ENCODE measurements around the gene SMYD3.

Gene SMYD3

GRCh38 chr1:246533371-246533905 lies 26.4 kb upstream of the SMYD3 start:
- Histone ChIP-seq H3K4me3 (ENCODE audit: low read depth, low read length) (no peak overlapping the region), H3K27me3 (ENCODE audit: insufficient read depth, low read length) (peaks cover 23% of the 10 kb centered on the region), H2AFZ (ENCODE audit: low read length, unreplicated experiment) (no peak overlapping the region), H3K4me1 (ENCODE audit: control insufficient read depth, insufficient read depth, low read length, unreplicated experiment) (no peaks in the 10 kb centered on the region), H3K79me2 (ENCODE audit: control insufficient read depth, insufficient read depth, low read length, unreplicated experiment) (no peaks in the 10 kb centered on the region), H3K36me3 (ENCODE audit: insufficient read depth, low read length) (no peaks in the 10 kb centered on the region), H3K27ac (ENCODE audit: low read depth, low read length) (no peak overlapping the region)

GRCh38 chr1:246532519-246532918 lies 25.4 kb upstream of the SMYD3 start:
- Histone ChIP-seq H3K36me3 (ENCODE audit: insufficient read depth, low read length) (no peaks in the 10 kb centered on the region), H2AFZ (ENCODE audit: low read length, unreplicated experiment) (no peak overlapping the region), H3K27me3 (ENCODE audit: insufficient read depth, low read length) (peaks cover 23% of the 10 kb centered on the region), H3K27ac (ENCODE audit: low read depth, low read length) (no peak overlapping the region), H3K4me1 (ENCODE audit: control insufficient read depth, insufficient read depth, low read length, unreplicated experiment) (no peaks in the 10 kb centered on the region), H3K79me2 (ENCODE audit: control insufficient read depth, insufficient read depth, low read length, unreplicated experiment) (no peaks in the 10 kb centered on the region), H3K4me3 (ENCODE audit: low read depth, low read length) (no peak overlapping the region)

GRCh38 chr1:246530482-246530881 lies 23.4 kb upstream of the SMYD3 start:
- Histone ChIP-seq H3K36me3 (ENCODE audit: insufficient read depth, low read length) (no peaks in the 10 kb centered on the region), H2AFZ (ENCODE audit: low read length, unreplicated experiment) (no peak overlapping the region), H3K27me3 (ENCODE audit: insufficient read depth, low read length) (peaks cover 23% of the 10 kb centered on the region), H3K4me3 (ENCODE audit: low read depth, low read length) (no peak overlapping the region), H3K79me2 (ENCODE audit: control insufficient read depth, insufficient read depth, low read length, unreplicated experiment) (no peaks in the 10 kb centered on the region), H3K27ac (ENCODE audit: low read depth, low read length) (no peak overlapping the region), H3K4me1 (ENCODE audit: control insufficient read depth, insufficient read depth, low read length, unreplicated experiment) (no peaks in the 10 kb centered on the region)

GRCh38 chr1:246528933-246529731 lies 22.1 kb upstream of the SMYD3 start:
- H3K4me3 ChIP-seq (ENCODE audit: low read depth, low read length): no peak overlapping the region
- no peak overlapping the region for H3K27ac ChIP-seq (ENCODE audit: low read depth, low read length)
- peaks cover 18% of the 10 kb centered on the region for H3K27me3 ChIP-seq (ENCODE audit: insufficient read depth, low read length)
- H3K79me2 ChIP-seq (ENCODE audit: control insufficient read depth, insufficient read depth, low read length, unreplicated experiment): no peaks in the 10 kb centered on the region
- H3K4me1 ChIP-seq (ENCODE audit: control insufficient read depth, insufficient read depth, low read length, unreplicated experiment): no peaks in the 10 kb centered on the region
- no peak overlapping the region for H2AFZ ChIP-seq (ENCODE audit: low read length, unreplicated experiment)
- H3K36me3 ChIP-seq (ENCODE audit: insufficient read depth, low read length): no peaks in the 10 kb centered on the region

GRCh38 chr1:246527402-246528088 lies 20.5 kb upstream of the SMYD3 start:
- H3K27me3 ChIP-seq (ENCODE audit: insufficient read depth, low read length): peaks cover 2% of the 10 kb centered on the region; the same call in 1 of the 2 replicates
- no peaks in the 10 kb centered on the region for H3K4me1 ChIP-seq (ENCODE audit: control insufficient read depth, insufficient read depth, low read length, unreplicated experiment)
- no peak overlapping the region for H2AFZ ChIP-seq (ENCODE audit: low read length, unreplicated experiment)
- no peak overlapping the region for H3K27ac ChIP-seq (ENCODE audit: low read depth, low read length)
- no peaks in the 10 kb centered on the region for H3K79me2 ChIP-seq (ENCODE audit: control insufficient read depth, insufficient read depth, low read length, unreplicated experiment)
- no peaks in the 10 kb centered on the region for H3K36me3 ChIP-seq (ENCODE audit: insufficient read depth, low read length)
- no peak overlapping the region for H3K4me3 ChIP-seq (ENCODE audit: low read depth, low read length)

DNA sequence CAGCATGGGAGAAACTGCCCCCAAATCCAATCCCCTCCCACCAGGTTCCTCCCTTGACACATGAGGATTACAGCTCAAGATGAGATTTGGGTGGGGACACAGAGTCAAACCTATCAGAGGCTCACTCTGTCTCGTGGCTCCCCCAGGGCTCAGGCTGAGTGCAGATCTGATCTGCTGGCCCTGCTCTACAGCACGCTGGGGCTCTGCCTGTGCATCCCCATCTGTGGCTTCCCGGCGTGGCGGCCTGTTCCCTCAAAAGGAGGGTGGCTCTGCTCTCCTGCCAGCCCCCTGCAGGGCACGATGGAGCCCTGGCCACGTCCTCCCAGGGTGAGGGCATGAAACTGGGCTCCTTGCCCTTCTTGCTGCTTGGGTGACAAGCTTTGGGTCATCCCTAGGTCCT lies 19.8 kb upstream of the SMYD3 start:
- no peaks in the 10 kb centered on the region for H3K4me1 ChIP-seq (ENCODE audit: control insufficient read depth, insufficient read depth, low read length, unreplicated experiment)
- no peak overlapping the region for H3K4me3 ChIP-seq (ENCODE audit: low read depth, low read length)
- H3K36me3 ChIP-seq (ENCODE audit: insufficient read depth, low read length): no peaks in the 10 kb centered on the region
- H3K79me2 ChIP-seq (ENCODE audit: control insufficient read depth, insufficient read depth, low read length, unreplicated experiment): no peaks in the 10 kb centered on the region
- H3K27me3 ChIP-seq (ENCODE audit: insufficient read depth, low read length): no peaks in the 10 kb centered on the region
- H2AFZ ChIP-seq (ENCODE audit: low read length, unreplicated experiment): no peak overlapping the region
- H3K27ac ChIP-seq (ENCODE audit: low read depth, low read length): no peak overlapping the region

GRCh38 chr1:246526380-246526779 lies 19.3 kb upstream of the SMYD3 start:
- Histone ChIP-seq H3K4me3 (ENCODE audit: low read depth, low read length) (no peak overlapping the region), H3K4me1 (ENCODE audit: control insufficient read depth, insufficient read depth, low read length, unreplicated experiment) (no peaks in the 10 kb centered on the region), H2AFZ (ENCODE audit: low read length, unreplicated experiment) (no peak overlapping the region), H3K27me3 (ENCODE audit: insufficient read depth, low read length) (no peaks in the 10 kb centered on the region), H3K27ac (ENCODE audit: low read depth, low read length) (no peak overlapping the region), H3K36me3 (ENCODE audit: insufficient read depth, low read length) (no peaks in the 10 kb centered on the region), H3K79me2 (ENCODE audit: control insufficient read depth, insufficient read depth, low read length, unreplicated experiment) (no peaks in the 10 kb centered on the region)

GRCh38 chr1:246519514-246519913 lies 12.4 kb upstream of the SMYD3 start:
- Histone ChIP-seq H3K27me3 (ENCODE audit: insufficient read depth, low read length) (no peaks in the 10 kb centered on the region), H3K4me1 (ENCODE audit: control insufficient read depth, insufficient read depth, low read length, unreplicated experiment) (no peaks in the 10 kb centered on the region), H3K79me2 (ENCODE audit: control insufficient read depth, insufficient read depth, low read length, unreplicated experiment) (no peaks in the 10 kb centered on the region), H3K27ac (ENCODE audit: low read depth, low read length) (no peak overlapping the region), H2AFZ (ENCODE audit: low read length, unreplicated experiment) (no peak overlapping the region), H3K4me3 (ENCODE audit: low read depth, low read length) (no peak overlapping the region), H3K36me3 (ENCODE audit: insufficient read depth, low read length) (no peaks in the 10 kb centered on the region)

- no peaks in the 10 kb centered on the region for H3K79me2 ChIP-seq (ENCODE audit: control insufficient read depth, insufficient read depth, low read length, unreplicated experiment)
- no peaks in the 10 kb centered on the region for H3K4me1 ChIP-seq (ENCODE audit: control insufficient read depth, insufficient read depth, low read length, unreplicated experiment)
- H3K27me3 ChIP-seq (ENCODE audit: insufficient read depth, low read length): no peaks in the 10 kb centered on the region
- H3K36me3 ChIP-seq (ENCODE audit: insufficient read depth, low read length): no peaks in the 10 kb centered on the region
- no peak overlapping the region for H3K27ac ChIP-seq (ENCODE audit: low read depth, low read length)
- no peak overlapping the region for H3K4me3 ChIP-seq (ENCODE audit: low read depth, low read length)
- H2AFZ ChIP-seq (ENCODE audit: low read length, unreplicated experiment): no peak overlapping the region
These were observed 11.6 kb upstream of the SMYD3 start for GRCh38 chr1:246518456-246519205.

GRCh38 chr1:246517391-246517790 lies 10.3 kb upstream of the SMYD3 start:
- H3K27me3 ChIP-seq (ENCODE audit: insufficient read depth, low read length): no peaks in the 10 kb centered on the region
- H3K79me2 ChIP-seq (ENCODE audit: control insufficient read depth, insufficient read depth, low read length, unreplicated experiment): no peaks in the 10 kb centered on the region

More at GRCh38 chr1:246517391-246517790, 10.3 kb upstream of the SMYD3 start:
- no peaks in the 10 kb centered on the region for H3K36me3 ChIP-seq (ENCODE audit: insufficient read depth, low read length)
- H3K4me1 ChIP-seq (ENCODE audit: control insufficient read depth, insufficient read depth, low read length, unreplicated experiment): no peaks in the 10 kb centered on the region
- H3K4me3 ChIP-seq (ENCODE audit: low read depth, low read length): no peak overlapping the region
- no peak overlapping the region for H2AFZ ChIP-seq (ENCODE audit: low read length, unreplicated experiment)
- H3K27ac ChIP-seq (ENCODE audit: low read depth, low read length): no peak overlapping the region
